ENCODE results near the gene PDPN. TPM values are rescaled to one million over a fixed set of nuclear protein-coding genes. Genes with fewer than 3 reads are reported as not detected.

PDPN gene
- total and polyA plus RNA-seq, 2 of the 4 experiments (the other 2 are of a cell fraction): 0.31 TPM; not detected in 1

GRCh38 chr1:13550663-13551062 is 33.0 kb upstream of the PDPN start:
- no peak for DNase-seq
- Histone ChIP-seq H3K9me3 (ENCODE audit: control insufficient read depth, insufficient read depth, low read length) (peaks cover 14% of the 10 kb centered on the region), H2AK5ac (ENCODE audit: low read depth, low read length) (no peak overlapping the region), H4K8ac (ENCODE audit: low read depth in 2 of 2, low read length in 2 of 2) (no peak overlapping the region), H4K91ac (ENCODE audit: insufficient read depth, low read depth, low read length) (no peak overlapping the region), H3K4me3 (ENCODE audit: insufficient read depth, low read depth, low read length) (no peak overlapping the region), H2AFZ (replicated peaks; ENCODE audit: low read length, poor library complexity) (no peak overlapping the region), H3K9me1 (ENCODE audit: insufficient read depth, low read length) (no peaks in the 10 kb centered on the region), H3K18ac (ENCODE audit: low read depth, low read length) (no peak overlapping the region), H2BK120ac (ENCODE audit: low read depth, low read length) (no peak overlapping the region), H3K79me1 (ENCODE audit: low read depth in 1 of 2, low read length in 2 of 2) (no peaks in the 10 kb centered on the region), H2BK5ac (ENCODE audit: low read depth, low read length, poor library complexity, severe bottlenecking) (no peak overlapping the region), H3K56ac (ENCODE audit: extremely low read depth, insufficient read depth, low read length) (no peak overlapping the region), H2BK20ac (ENCODE audit: low read depth, low read length) (no peak overlapping the region), H3K9ac (ENCODE audit: low read depth, low read length) (no peak overlapping the region), H3K4ac (ENCODE audit: low read depth, low read length) (no peak overlapping the region), H3K27me3 (ENCODE audit: control insufficient read depth, insufficient read depth, low read length) (no peaks in the 10 kb centered on the region), H3K4me2 (ENCODE audit: low read depth, low read length) (no peak overlapping the region), H3K4me1 (ENCODE audit: control insufficient read depth, insufficient read depth, low read length) (no peaks in the 10 kb centered on the region), H3K23ac (ENCODE audit: low read depth, low read length) (no peak overlapping the region), H2BK15ac (ENCODE audit: low read depth, low read length) (no peak overlapping the region), H3K27ac (ENCODE audit: insufficient read depth, low read length) (no peak overlapping the region), H3K36me3 (ENCODE audit: control insufficient read depth, insufficient read depth, low read length) (no peaks in the 10 kb centered on the region), H4K5ac (ENCODE audit: low read depth, low read length) (no peak overlapping the region), H3K14ac (replicated peaks; ENCODE audit: low read depth, low read length) (no peak overlapping the region), H2AK9ac (replicated peaks; ENCODE audit: low read depth, low read length, poor library complexity) (no peak overlapping the region), H4K20me1 (ENCODE audit: insufficient read depth, low read length) (no peaks in the 10 kb centered on the region)
- BruUV-seq (replicated peaks): no TSS peak
- in situ Hi-C loops (cut with MboI; ENCODE audit: low sequenced_read_pairs) (no loop called here), dilution Hi-C loops (cut with HindIII; ENCODE audit: low sequenced_read_pairs, unreplicated experiment) (no loop called here), intact Hi-C loops (cut with micrococcal nuclease) (no loop called here)
- ChIA-PET POLR2A (ENCODE audit: unreplicated experiment) (no interaction called here), CTCF (no interaction called here)
- ATAC-seq (ENCODE audit: low read depth): no peak
- TF ChIP-seq MAZ (IDR thresholded peaks at IDR 0.05; ENCODE audit: borderline replicate concordance, low read depth, low read length) (no peak), RCOR1 (IDR thresholded peaks at IDR 0.05; ENCODE audit: insufficient replicate concordance, low read length) (no peak), CEBPB (IDR thresholded peaks at IDR 0.05; ENCODE audit: low read depth, low read length) (no peak)
- WGBS, 2 experiments (ENCODE audit: extremely low coverage in 2 of 2, insufficient read length in 1 of 2): no CpG with 5 or more reads among the region's 4 CpGs

Measured in IMR-90 (cell line).